ENCODE results near the gene TBC1D5. TPM values are rescaled to one million over a fixed set of nuclear protein-coding genes. Genes with fewer than 3 reads are reported as not detected.
"Not testable (repeated sequence)": the region's sequence is repeated elsewhere in the genome, so short reads cannot be mapped to it uniquely, and the experiment has no call there.

Gene TBC1D5
- total RNA-seq, 1 experiment from 2014 or later = 33.9 TPM

GRCh38 chr3:17638356-17638755, 104.1 kb downstream of the TBC1D5 start:
- no peak overlapping the region for H2AFZ ChIP-seq (ENCODE audit: low read depth, low read length, poor library complexity, severe bottlenecking)
- H3K9me3 ChIP-seq (ENCODE audit: control insufficient read depth in 1 of 2, insufficient read depth in 1 of 2, low read depth in 1 of 2, low read length in 2 of 2) = no peaks in the 10 kb centered on the region
- H3K79me2 ChIP-seq (ENCODE audit: insufficient read depth, low read length) = peaks cover 54% of the 10 kb centered on the region
- H3K27ac ChIP-seq (ENCODE audit: low read depth, low read length) = no peak overlapping the region; the same call in 1 of the 2 replicates
- H3K27me3 ChIP-seq (ENCODE audit: insufficient read depth, low read length) = no peaks in the 10 kb centered on the region
- peaks cover 46 to 76% of the 10 kb centered on the region in 2 experiments for H3K4me1 ChIP-seq (ENCODE audit: control insufficient read depth in 1 of 2, insufficient read depth in 2 of 2, low read length in 2 of 2)
- H3K4me3 ChIP-seq (replicated peaks in 1 of 2; ENCODE audit: low read depth in 1 of 2, low read length in 2 of 2) = no peak overlapping the region
- peak overlapping the region; percentile 24; the same call in 1 of the 2 replicates for H3K4me2 ChIP-seq (ENCODE audit: low read length)
- no peaks in the 10 kb centered on the region for H4K20me1 ChIP-seq (ENCODE audit: insufficient read depth)
- RAD21 ChIA-PET (ENCODE audit: low non-redundant PET in 1 of 2, low total read pairs in 2 of 2, uncharacterized antibody in 2 of 2, unreplicated experiment in 2 of 2) = no interaction called here
- TF ChIP-seq EGR1 (IDR thresholded peaks at IDR 0.05; ENCODE audit: low read depth) (no peak), POLR2AphosphoS5 (IDR thresholded peaks at IDR 0.05; ENCODE audit: low read depth, low read length) (no peak)
- no peak overlapping the region for H3K9ac ChIP-seq (ENCODE audit: low read length)
- intact Hi-C loops (cut with micrococcal nuclease) = loop anchor here (5.0 kb wide), 1 partner anchor 104 kb away; the partner anchor contains the start of gene TBC1D5
- ATAC-seq (no peak), DNase-seq (ENCODE audit: low read depth, low spot score) (no peak)
- CTCF ChIA-PET = no interaction called here
- BruUV-seq (replicated peaks) = no TSS peak
- H3K9me2 ChIP-seq (ENCODE audit: insufficient read depth) = no peaks in the 10 kb centered on the region
- no peaks in the 10 kb centered on the region for H3K36me3 ChIP-seq (ENCODE audit: control insufficient read depth in 1 of 2, insufficient read depth in 2 of 2, low read length in 2 of 2)
- POLR2A ChIA-PET = no interaction called here

- intact Hi-C loops (cut with micrococcal nuclease) = loop anchor here (5.0 kb wide), 1 partner anchor 107 kb away; the partner anchor contains the start of gene TBC1D5
- ATAC-seq = peak; percentile 53
- H3K9me2 ChIP-seq (ENCODE audit: insufficient read depth); POLR2A ChIA-PET; H2AFZ ChIP-seq (ENCODE audit: low read depth, low read length, poor library complexity, severe bottlenecking); H3K9me3 ChIP-seq (ENCODE audit: control insufficient read depth in 1 of 2, insufficient read depth in 1 of 2, low read depth in 1 of 2, low read length in 2 of 2); BruUV-seq (replicated peaks); H3K36me3 ChIP-seq (ENCODE audit: control insufficient read depth in 1 of 2, insufficient read depth in 2 of 2, low read length in 2 of 2); RAD21 ChIA-PET (ENCODE audit: low non-redundant PET in 1 of 2, low total read pairs in 2 of 2, uncharacterized antibody in 2 of 2, unreplicated experiment in 2 of 2); H4K20me1 ChIP-seq (ENCODE audit: insufficient read depth); H3K27me3 ChIP-seq (ENCODE audit: insufficient read depth, low read length): not testable (repeated sequence)
- Histone ChIP-seq H3K27ac (ENCODE audit: low read depth, low read length) (peak overlapping the region; percentile 82), H3K4me2 (ENCODE audit: low read length) (peak overlapping the region; percentile 58), H3K4me3 (replicated peaks in 1 of 2; ENCODE audit: low read depth in 1 of 2, low read length in 2 of 2) (peak overlapping the region in 1 of 2 experiments; percentile 22; a peak in 2 of 4 replicates), H3K9ac (ENCODE audit: low read length) (peak overlapping the region; percentile 18), H3K4me1 (ENCODE audit: control insufficient read depth in 1 of 2, insufficient read depth in 2 of 2, low read length in 2 of 2) (peaks cover 52 to 87% of the 10 kb centered on the region in 2 experiments), H3K79me2 (ENCODE audit: insufficient read depth, low read length) (peaks cover 45% of the 10 kb centered on the region)
- 0 out of 2 replicates have a peak, but pooled peaks have one; percentile 43 for TF ChIP-seq CEBPB (IDR thresholded peaks at IDR 0.05; ENCODE audit: low read depth)
- peak; percentile 75 for TF ChIP-seq FOSL1 (IDR thresholded peaks at IDR 0.05; ENCODE audit: low read depth)
- peak; percentile 70; the same call in 1 of the 2 replicates for TF ChIP-seq JUND (IDR thresholded peaks at IDR 0.05)
- TF ChIP-seq CBX3 (IDR thresholded peaks at IDR 0.05; ENCODE audit: low read depth) = 0 out of 2 replicates have a peak, but pooled peaks have one; percentile 17
- DNase-seq (ENCODE audit: low read depth, low spot score) = peak; percentile 54
- CTCF ChIA-PET = interaction anchor here (1.4 kb wide), 1 partner anchor 9 kb away, joined by 11 read pairs; no protein-coding TSS in a partner anchor
These were observed 106.8 kb downstream of the TBC1D5 start for GRCh38 chr3:17635675-17636074.

Measured in HCT116 (cell line).